GM18858 (cell line): ENCODE data around the gene UTF1.

Experiments used
- ATAC-seq: cut with Tn5 transposase; IDR thresholded peaks from one replicate; pipeline ENCODE4 v1.9.1; 2021; ENCODE audit not compliant: unreplicated experiment

The UTF1 gene

GRCh38 chr10:133243593-133243992 lies 13.6 kb downstream of the UTF1 start:
- ATAC-seq = no peak

- no peak for ATAC-seq
Observed at GRCh38 chr10:133245439-133246235, 15.6 kb downstream of the UTF1 start.

- no peak for ATAC-seq
Observed at GRCh38 chr10:133246236-133246626, 16.2 kb downstream of the UTF1 start.

GRCh38 chr10:133247681-133248333 lies 17.8 kb downstream of the UTF1 start:
- no peak for ATAC-seq

GRCh38 chr10:133248334-133248715 lies 18.3 kb downstream of the UTF1 start:
- ATAC-seq = no peak

GRCh38 chr10:133249094-133249780 lies 19.2 kb downstream of the UTF1 start:
- ATAC-seq = no peak

- no peak for ATAC-seq
Observed at GRCh38 chr10:133249975-133250754, 20.1 kb downstream of the UTF1 start.

- ATAC-seq = no peak
Observed at GRCh38 chr10:133251388-133252222, 21.6 kb downstream of the UTF1 start.

GRCh38 chr10:133252223-133252552 lies 22.2 kb downstream of the UTF1 start:
- no peak for ATAC-seq

- ATAC-seq = no peak
Observed at GRCh38 chr10:133253361-133253955, 23.4 kb downstream of the UTF1 start.

- ATAC-seq = no peak
Observed at GRCh38 chr10:133254421-133255120, 24.6 kb downstream of the UTF1 start.

- ATAC-seq = no peak
Observed at GRCh38 chr10:133255323-133255722, 25.3 kb downstream of the UTF1 start.

- ATAC-seq = no peak
Observed at GRCh38 chr10:133257489-133258065, 27.6 kb downstream of the UTF1 start.

- no peak for ATAC-seq
Observed at GRCh38 chr10:133258066-133258817, 28.2 kb downstream of the UTF1 start.

GRCh38 chr10:133258818-133259601 lies 29.0 kb downstream of the UTF1 start:
- ATAC-seq = no peak

GRCh38 chr10:133259602-133259989 lies 29.6 kb downstream of the UTF1 start:
- no peak for ATAC-seq

- ATAC-seq = peak; percentile 37
Observed at GRCh38 chr10:133260895-133261725, 31.1 kb downstream of the UTF1 start.
